GM12878 (cell line): ENCODE measurements around the gene CDK7. TPM values are rescaled to one million over a fixed set of nuclear protein-coding genes. Genes with fewer than 3 reads are reported as not detected.

ENCODE experiments used
- ATAC-seq: fragments of 200-7000 bp; cut with Tn5 transposase; 3 replicates; pipeline ENCODE4 v1.9.1; 2020; ENCODE audit warnings: mild to moderate bottlenecking, moderate library complexity
- Bru-seq: library from RNA; stranded (reverse); fragments of 400-500 nt; gene quantifications from one replicate; lab custom pipeline; 2021; lab: Mats Ljungman, UMichigan
- BruChase-seq, 2 experiments: library from RNA; stranded (reverse); fragments of 400-500 nt; gene quantifications; one replicate each; lab custom pipeline; 2021; lab: Mats Ljungman, UMichigan
- BruUV-seq: library from RNA; stranded (reverse); fragments of 400-500 nt; replicated peaks from 2 replicates; lab custom pipeline; 2021; lab: Mats Ljungman, UMichigan
- CTCF ChIA-PET: fragments of 300-600 bp; sonication (Branson Sonifier 250); formaldehyde crosslinking; extraction: SDS; loops from one replicate; lab custom pipeline; 2021; ENCODE audit warnings: inconsistent platforms; lab: Yijun Ruan, JAX
- POLR2A ChIA-PET: fragments of 350-600 bp; formaldehyde crosslinking; extraction: SDS; loops from one replicate; lab custom pipeline; 2021; ENCODE audit warnings: inconsistent platforms; lab: Charles Lee
- RAD21 ChIA-PET: fragments of 300-600 bp; sonication (Branson Sonifier 250); formaldehyde crosslinking; loops from one replicate; lab custom pipeline; 2023; ENCODE audit warnings: antibody characterized with exemption; ENCODE audit not compliant: unreplicated experiment; lab: Charles Lee
- SMC1A ChIA-PET: fragments of 300-600 bp; sonication (Branson Sonifier 250); formaldehyde crosslinking; loops from one replicate; lab custom pipeline; 2023; ENCODE audit not compliant: unreplicated experiment, uncharacterized antibody; lab: Charles Lee
- DNase-seq: peaks from one replicate; pipeline ENCODE4 v3.0.0-alpha.2; 2011; ENCODE audit warnings: low read depth, low spot score
- FAIRE-seq: peaks from 3 replicates; lab custom pipeline; 2011; peaks lifted over from hg19 to GRCh38; lab: Jason Lieb, UNC
- H2AFZ ChIP-seq: 2 replicates; pipeline ENCODE4 v1.6.0; 2011; ENCODE audit warnings: low read depth, low read length, control low read depth; ENCODE audit not compliant: control insufficient read depth
- H3K27ac ChIP-seq: 2 replicates; pipeline ENCODE4 v1.5.1; 2011; ENCODE audit warnings: control low read depth; ENCODE audit not compliant: control insufficient read depth, insufficient read depth
- H3K27me3 ChIP-seq, 2 experiments: replicated peaks in 1 of 2; 2 replicates each; pipeline versions ENCODE4 v1.6.0 to v1.6.1; 2011; ENCODE audit warnings: low read length in 1 of 2; ENCODE audit not compliant: control insufficient read depth in 2 of 2, insufficient read depth in 2 of 2
- H3K36me3 ChIP-seq, 2 experiments: 2 replicates each; pipeline ENCODE4 v1.5.1; 2011; ENCODE audit warnings: low read length in 1 of 2; ENCODE audit not compliant: control insufficient read depth in 2 of 2, insufficient read depth in 2 of 2
- H3K4me1 ChIP-seq: 2 replicates; pipeline ENCODE4 v1.6.1; 2011; ENCODE audit warnings: mild to moderate bottlenecking, low read length, moderate library complexity, mixed read lengths; ENCODE audit not compliant: control insufficient read depth, insufficient read depth
- H3K4me2 ChIP-seq: 2 replicates; pipeline ENCODE4 v1.6.0; 2011; ENCODE audit warnings: control low read depth; ENCODE audit not compliant: control insufficient read depth, insufficient read depth
- H3K4me3 ChIP-seq: fragments of 200-600 bp; sonication (generic); 2 replicates; pipeline ENCODE4 v1.5.1; 2016
- H3K79me2 ChIP-seq: 2 replicates; pipeline ENCODE4 v1.6.0; 2011; ENCODE audit warnings: low read length; ENCODE audit not compliant: control insufficient read depth, insufficient read depth
- H3K9ac ChIP-seq: 2 replicates; pipeline ENCODE4 v1.8.0; 2011; ENCODE audit warnings: low read length, control low read depth, mixed read lengths; ENCODE audit not compliant: control insufficient read depth, insufficient read depth
- H3K9me3 ChIP-seq: replicated peaks from 3 replicates; pipeline ENCODE4 v1.5.1; 2011; ENCODE audit warnings: mild to moderate bottlenecking, low read length; ENCODE audit not compliant: control insufficient read depth, insufficient read depth
- H4K20me1 ChIP-seq: 2 replicates; pipeline ENCODE4 v1.6.0; 2011; ENCODE audit not compliant: control insufficient read depth, insufficient read depth
- GABPA ChIP-seq: IDR thresholded peaks from 2 replicates; pipeline ENCODE4 v1.6.1; 2014; ENCODE audit warnings: antibody characterized with exemption, low read depth, mild to moderate bottlenecking, inconsistent platforms
- HCFC1 ChIP-seq: fragments of 150-350 bp; IDR thresholded peaks from 2 replicates; pipeline ENCODE4 v1.6.1; 2014; ENCODE audit warnings: low read length
- MEF2B ChIP-seq: fragments of 450-650 bp; IDR thresholded peaks from 2 replicates; pipeline ENCODE4 v1.6.1; 2018; ENCODE audit warnings: mild to moderate bottlenecking, moderate library complexity; ENCODE audit not compliant: partially characterized antibody, poor library complexity, severe bottlenecking
- SIX5 ChIP-seq: IDR thresholded peaks from 2 replicates; pipeline ENCODE4 v1.6.1; 2011; ENCODE audit warnings: mild to moderate bottlenecking, low read depth, low read length, moderate library complexity; ENCODE audit not compliant: severe bottlenecking
- YBX1 ChIP-seq: fragments of 450-650 bp; IDR thresholded peaks from 2 replicates; pipeline ENCODE4 v1.6.1; 2016; ENCODE audit warnings: antibody characterized with exemption
- ZSCAN29 ChIP-seq: fragments of 450-650 bp; IDR thresholded peaks from 2 replicates; pipeline ENCODE4 v1.6.1; 2017; ENCODE audit warnings: mild to moderate bottlenecking, moderate library complexity
- WGBS: methylation state at CpG from one replicate; pipeline ENCODE4 v1.1.6; 2016; ENCODE audit warnings: low lambda C conversion rate; ENCODE audit not compliant: insufficient replicate concordance, insufficient coverage; ENCODE audit errors: missing lambda C conversion rate; 5-methylcytosine and 5-hydroxymethylcytosine counted together
- in situ Hi-C: fragments of 300-500 bp; cut with MboI; formaldehyde crosslinking; loops from 9 replicates; pipeline ENCODE4 v1.14.3; 2018; ENCODE audit warnings: mixed read lengths
- intact Hi-C: fragments of 100-400 bp; cut with micrococcal nuclease; formaldehyde crosslinking; loops from one replicate; pipeline ENCODE4 v1.14.2; 2022; ENCODE audit not compliant: unreplicated experiment
- long read RNA-seq, 2 experiments: library from polyadenylated mRNA; unstranded; transcript quantifications; one replicate each; pipeline ENCODE4 v2.0.0, GENCODE V29; 2019 to 2020
- polyA minus RNA-seq, 3 experiments: library from RNA; depleted of rRNA, polyadenylated mRNA; stranded (reverse); fragments of >200 nt; gene quantifications; 2 replicates each; pipeline ENCODE4 v1.2.3, GENCODE V29; 2011
- polyA plus RNA-seq, 11 experiments: library from polyadenylated mRNA; depleted of rRNA in 4 of 11; unstranded in 6 of 11; stranded (reverse) in 5 of 11; fragments of >200 nt; fragmentation: Nextera tagmentation in 4 of 11; fragmentation: Illumina TruSeq in 1 of 11; extraction: Ambion mirVana in 4 of 11; extraction: Trizol in 1 of 11; gene quantifications; 1 replicate in 1 of 11; 2 replicates in 10 of 11; pipeline versions ENCODE4 v1.2.1 to v1.2.3, GENCODE V29; 2011 to 2016; ENCODE audit warnings: inconsistent platforms in 2 of 11, missing spikeins in 2 of 11, low read depth in 1 of 11
- total RNA-seq, 4 experiments: library from RNA; depleted of rRNA in 3 of 4; stranded (reverse); fragments of >200 nt in 3 of 4; fragmentation: Illumina TruSeq in 1 of 4; extraction: Trizol in 1 of 4; gene quantifications; 2 replicates each; pipeline versions ENCODE4 v1.2.1 to v1.2.3, GENCODE V29; 2013 to 2021
- TF ChIP-seq, protein P1 (sequence below): fragments of 150-350 bp; IDR thresholded peaks from 2 replicates; pipeline ENCODE4 v1.6.1; 2016; ENCODE audit warnings: low read depth, low read length
- TF ChIP-seq, protein P2 (sequence below): fragments of 450-650 bp; IDR thresholded peaks from 2 replicates; pipeline ENCODE4 v1.6.1; 2018; ENCODE audit warnings: borderline replicate concordance, mild to moderate bottlenecking; ENCODE audit not compliant: partially characterized antibody
- TF ChIP-seq, protein P3 (sequence below): IDR thresholded peaks from 2 replicates; pipeline ENCODE4 v1.6.1; 2011; ENCODE audit warnings: low read depth, low read length, improper control_type of control experiment, borderline replicate concordance

The CDK7 gene
- total RNA-seq (2013; cell fraction: nucleolus; rRNA removed), result 82.8 and 197 TPM in 2 replicates
- total RNA-seq (2014; rRNA removed) (39.6 and 51.0 TPM in 2 replicates), total RNA-seq (2014; rRNA removed; fragmentation: Illumina TruSeq; extraction: Trizol) (44.5 and 46.8 TPM in 2 replicates), total RNA-seq (2021) (26.0 and 27.0 TPM in 2 replicates), polyA plus RNA-seq (2011; rRNA removed) (59.6 and 76.7 TPM in 2 replicates), polyA plus RNA-seq (2014; fragmentation: Illumina TruSeq; extraction: Trizol) (40.8 and 46.7 TPM in 2 replicates), polyA plus RNA-seq (2014; fragmentation: Nextera tagmentation; extraction: Ambion mirVana) (10 to 100 TPM; 80.3 to 93.9 TPM), polyA plus RNA-seq (2014; rRNA removed) (41.4 and 44.8 TPM in 2 replicates), polyA plus RNA-seq (2016; fragmentation: Nextera tagmentation; extraction: Ambion mirVana) (10 to 100 TPM; 41.5 to 44.5 TPM), polyA minus RNA-seq (2011; rRNA and poly(A)+ RNA removed) (35.7 and 47.3 TPM in 2 replicates), Bru-seq, nascent RNA (percentile 85 among the genes with signal in this experiment), BruChase-seq, experiment 1, labeled RNA remaining after a 6-hour chase (percentile 88 among the genes with signal in this experiment), BruChase-seq, experiment 2, labeled RNA remaining after a 2-hour chase (percentile 85 among the genes with signal in this experiment)
- 19.6 TPM for polyA plus RNA-seq (2011; ENCODE audit: low read depth)
- 20.4 and 21.6 TPM in 2 replicates for polyA plus RNA-seq (2011; cell fraction: cytosol; rRNA removed)
- 28.0 and 41.1 TPM in 2 replicates for polyA plus RNA-seq (2011; cell fraction: nucleus; rRNA removed)
- 30.9 and 40.1 TPM in 2 replicates for polyA plus RNA-seq (2012)
- 25.6 and 27.0 TPM in 2 replicates for polyA minus RNA-seq (2011; cell fraction: cytosol; rRNA and poly(A)+ RNA removed)
- 129 and 138 TPM in 2 replicates for polyA minus RNA-seq (2011; cell fraction: nucleus; rRNA and poly(A)+ RNA removed)
- long read RNA-seq, experiment 1, transcript CDK7-201 (12 exons, 1,439 nt), result major isoform, 16 of 22 reads
- long read RNA-seq, experiment 1, partial matches to known transcripts, result 1 of 22 reads
- long read RNA-seq, experiment 1, other reads (novel, unspliced or antisense), result 5 of 22 reads
- long read RNA-seq, experiment 2, transcript CDK7-201 (12 exons, 1,439 nt), result major isoform, 95 of 116 reads
- long read RNA-seq, experiment 2, partial matches to known transcripts, result 5 of 116 reads
- long read RNA-seq, experiment 2, other reads (novel, unspliced or antisense), result 16 of 116 reads

DNA sequence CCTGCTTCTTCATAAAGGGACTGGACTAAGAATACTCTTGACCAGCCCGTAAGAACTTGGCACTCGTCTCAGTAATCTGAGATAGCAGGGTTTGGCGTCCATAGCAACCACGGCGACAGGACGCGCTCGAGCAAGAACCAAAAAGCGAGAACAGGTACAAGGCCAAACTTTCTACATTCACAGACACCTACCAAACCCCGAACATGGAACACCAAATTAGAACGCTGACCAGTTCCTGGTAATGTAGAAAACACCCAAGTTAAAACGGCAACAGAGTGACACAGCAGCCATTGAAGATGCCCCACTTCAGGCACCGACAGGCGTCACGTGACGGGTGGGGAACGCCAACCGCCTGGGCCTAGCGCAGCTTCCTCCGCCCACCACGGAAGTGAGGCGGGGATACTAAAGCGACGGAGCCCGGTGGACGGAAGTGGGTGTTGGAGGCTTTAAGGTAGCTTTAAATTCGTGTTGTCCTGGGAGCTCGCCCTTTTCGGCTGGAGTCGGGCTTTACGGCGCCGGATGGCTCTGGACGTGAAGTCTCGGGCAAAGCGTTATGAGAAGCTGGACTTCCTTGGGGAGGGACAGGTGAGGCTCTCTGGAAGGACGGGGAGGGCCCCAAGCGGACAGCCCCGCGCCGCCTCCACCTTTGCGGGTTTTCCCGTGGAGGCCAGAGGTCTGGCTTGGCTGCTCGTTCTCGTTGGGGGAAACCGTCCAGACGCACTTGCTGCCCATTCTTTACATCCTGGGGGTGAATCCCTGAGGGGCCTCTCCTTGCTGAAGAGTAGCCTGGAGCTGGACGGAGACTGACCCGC lies at the start of gene CDK7:
CDK7 (plus strand) TSS at position 430 of the 812 bp plus-strand sequence; CDS start at position 520, 90 bp downstream.
- FAIRE-seq (peak; percentile 84), DNase-seq (peak; percentile 77), ATAC-seq (peak; percentile 99)
- Histone ChIP-seq H3K4me2 (peak within 1 kb of the TSS; percentile 79), H3K79me2 (peaks cover 24% of the 10 kb centered on the region), H3K36me3 (peaks cover 0 to 3% of the 10 kb centered on the region in 2 experiments; a peak in 2 of 4 replicates), H2AFZ (peak within 1 kb of the TSS; percentile 98), H3K9me3 (no peaks in the 10 kb centered on the region), H3K27ac (peak within 1 kb of the TSS; percentile 84), H3K4me3 (peak within 1 kb of the TSS; percentile 78), H3K9ac (peak within 1 kb of the TSS; percentile 89), H4K20me1 (no peaks in the 10 kb centered on the region), H3K4me1 (no peaks in the 10 kb centered on the region; the same call in 1 of the 2 replicates), H3K27me3 (no peaks in the 10 kb centered on the region)
- ChIA-PET SMC1A (interaction anchor here (0.9 to 2.2 kb wide), 7 partner anchors 9 to 141 kb away, joined by 3 to 9 read pairs (median 3); partner anchors contain the start of genes CCDC125, CCNB1, CENPH and SLC30A5), RAD21 (interaction anchor here (0.8 to 1.7 kb wide), 8 partner anchors 16 to 141 kb away, joined by 3 to 9 read pairs (median 4); partner anchors contain the start of genes CCDC125 and SLC30A5), POLR2A (interaction anchor here (0.6 to 1.6 kb wide), 12 partner anchors 8 to 233 kb away, joined by 3 to 4 read pairs (median 3); partner anchors contain the start of genes AK6, CCDC125, CENPH and RAD17), CTCF (interaction anchor here (0.6 to 1.4 kb wide), 3 partner anchors 25 to 141 kb away, joined by 3 to 9 read pairs (median 3); partner anchors contain the start of gene SLC30A5)
- under 1% methylated on average over 49 of the region's 49 CpGs for WGBS
- intact Hi-C loops, result loop anchor here (1.0 to 10.0 kb wide), 3 partner anchors 16 to 142 kb away; partner anchors contain the start of genes AK6, RAD17, SLC30A5 and TAF9
- no TSS peak for BruUV-seq
- in situ Hi-C loops, result no loop called here
- no peak for TF ChIP-seq YBX1
- peak; percentile 20 for TF ChIP-seq MEF2B
- TF ChIP-seq GABPA, result peak; percentile 88
- TF ChIP-seq, protein P1, sequence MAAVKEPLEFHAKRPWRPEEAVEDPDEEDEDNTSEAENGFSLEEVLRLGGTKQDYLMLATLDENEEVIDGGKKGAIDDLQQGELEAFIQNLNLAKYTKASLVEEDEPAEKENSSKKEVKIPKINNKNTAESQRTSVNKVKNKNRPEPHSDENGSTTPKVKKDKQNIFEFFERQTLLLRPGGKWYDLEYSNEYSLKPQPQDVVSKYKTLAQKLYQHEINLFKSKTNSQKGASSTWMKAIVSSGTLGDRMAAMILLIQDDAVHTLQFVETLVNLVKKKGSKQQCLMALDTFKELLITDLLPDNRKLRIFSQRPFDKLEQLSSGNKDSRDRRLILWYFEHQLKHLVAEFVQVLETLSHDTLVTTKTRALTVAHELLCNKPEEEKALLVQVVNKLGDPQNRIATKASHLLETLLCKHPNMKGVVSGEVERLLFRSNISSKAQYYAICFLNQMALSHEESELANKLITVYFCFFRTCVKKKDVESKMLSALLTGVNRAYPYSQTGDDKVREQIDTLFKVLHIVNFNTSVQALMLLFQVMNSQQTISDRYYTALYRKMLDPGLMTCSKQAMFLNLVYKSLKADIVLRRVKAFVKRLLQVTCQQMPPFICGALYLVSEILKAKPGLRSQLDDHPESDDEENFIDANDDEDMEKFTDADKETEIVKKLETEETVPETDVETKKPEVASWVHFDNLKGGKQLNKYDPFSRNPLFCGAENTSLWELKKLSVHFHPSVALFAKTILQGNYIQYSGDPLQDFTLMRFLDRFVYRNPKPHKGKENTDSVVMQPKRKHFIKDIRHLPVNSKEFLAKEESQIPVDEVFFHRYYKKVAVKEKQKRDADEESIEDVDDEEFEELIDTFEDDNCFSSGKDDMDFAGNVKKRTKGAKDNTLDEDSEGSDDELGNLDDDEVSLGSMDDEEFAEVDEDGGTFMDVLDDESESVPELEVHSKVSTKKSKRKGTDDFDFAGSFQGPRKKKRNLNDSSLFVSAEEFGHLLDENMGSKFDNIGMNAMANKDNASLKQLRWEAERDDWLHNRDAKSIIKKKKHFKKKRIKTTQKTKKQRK, result no peak
- TF ChIP-seq HCFC1, result peak; percentile 66
- TF ChIP-seq, protein P2, sequence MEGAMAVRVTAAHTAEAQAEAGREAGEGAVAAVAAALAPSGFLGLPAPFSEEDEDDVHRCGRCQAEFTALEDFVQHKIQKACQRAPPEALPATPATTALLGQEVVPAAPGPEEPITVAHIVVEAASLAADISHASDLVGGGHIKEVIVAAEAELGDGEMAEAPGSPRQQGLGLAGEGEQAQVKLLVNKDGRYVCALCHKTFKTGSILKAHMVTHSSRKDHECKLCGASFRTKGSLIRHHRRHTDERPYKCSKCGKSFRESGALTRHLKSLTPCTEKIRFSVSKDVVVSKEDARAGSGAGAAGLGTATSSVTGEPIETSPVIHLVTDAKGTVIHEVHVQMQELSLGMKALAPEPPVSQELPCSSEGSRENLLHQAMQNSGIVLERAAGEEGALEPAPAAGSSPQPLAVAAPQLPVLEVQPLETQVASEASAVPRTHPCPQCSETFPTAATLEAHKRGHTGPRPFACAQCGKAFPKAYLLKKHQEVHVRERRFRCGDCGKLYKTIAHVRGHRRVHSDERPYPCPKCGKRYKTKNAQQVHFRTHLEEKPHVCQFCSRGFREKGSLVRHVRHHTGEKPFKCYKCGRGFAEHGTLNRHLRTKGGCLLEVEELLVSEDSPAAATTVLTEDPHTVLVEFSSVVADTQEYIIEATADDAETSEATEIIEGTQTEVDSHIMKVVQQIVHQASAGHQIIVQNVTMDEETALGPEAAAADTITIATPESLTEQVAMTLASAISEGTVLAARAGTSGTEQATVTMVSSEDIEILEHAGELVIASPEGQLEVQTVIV, result peak; percentile 96
- no peak for TF ChIP-seq ZSCAN29
- TF ChIP-seq, protein P3, sequence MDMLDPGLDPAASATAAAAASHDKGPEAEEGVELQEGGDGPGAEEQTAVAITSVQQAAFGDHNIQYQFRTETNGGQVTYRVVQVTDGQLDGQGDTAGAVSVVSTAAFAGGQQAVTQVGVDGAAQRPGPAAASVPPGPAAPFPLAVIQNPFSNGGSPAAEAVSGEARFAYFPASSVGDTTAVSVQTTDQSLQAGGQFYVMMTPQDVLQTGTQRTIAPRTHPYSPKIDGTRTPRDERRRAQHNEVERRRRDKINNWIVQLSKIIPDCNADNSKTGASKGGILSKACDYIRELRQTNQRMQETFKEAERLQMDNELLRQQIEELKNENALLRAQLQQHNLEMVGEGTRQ, result peak; percentile 98
- peak; percentile 25 for TF ChIP-seq SIX5
